Uterus (tissue), 4 donors: Measurements from ENCODE around the gene MAP7D3. TPM values are rescaled to one million over a fixed set of nuclear protein-coding genes. Genes with fewer than 3 reads are reported as not detected.

ENCODE experiments used
- DNase-seq, 2 donors: peaks; one replicate each; pipeline ENCODE4 v3.0.0-alpha.2; 2019 to 2020
- H3K27ac ChIP-seq, 2 donors: fragments of 200-600 bp; sonication (generic); 1 replicate in 1 of 2; 2 replicates in 1 of 2; pipeline ENCODE4 v1.5.1; 2016 to 2018
- H3K27me3 ChIP-seq, 2 donors: fragments of 200-600 bp; sonication (generic); one replicate each; pipeline ENCODE4 v1.5.1; 2018 to 2019; ENCODE audit warnings: control low read depth in 1 of 2
- H3K36me3 ChIP-seq, 2 donors: fragments of 200-600 bp; sonication (generic); one replicate each; pipeline ENCODE4 v1.5.1; 2019; ENCODE audit warnings: control low read depth in 1 of 2
- H3K4me1 ChIP-seq, 2 donors: fragments of 200-600 bp; sonication (generic); one replicate each; pipeline ENCODE4 v1.5.1; 2018 to 2019; ENCODE audit warnings: control low read depth in 1 of 2
- H3K4me3 ChIP-seq, 2 donors: fragments of 200-600 bp; sonication (generic); 1 replicate in 1 of 2; 2 replicates in 1 of 2; pipeline ENCODE4 v1.5.1; 2018 to 2019; ENCODE audit warnings: mild to moderate bottlenecking in 1 of 2
- H3K9me3 ChIP-seq, 2 donors: fragments of 200-600 bp; sonication (generic); one replicate each; pipeline ENCODE4 v1.5.1; 2019; ENCODE audit warnings: control low read depth in 1 of 2
- CTCF ChIP-seq, 4 experiments: fragments of 200-600 bp in 2 of 4; fragments of 450-650 bp in 2 of 4; sonication (generic) in 2 of 4; IDR thresholded peaks; one replicate each; pipeline ENCODE4 v1.5.1; 2016 to 2019; ENCODE audit warnings: antibody characterized with exemption in 4 of 4, mild to moderate bottlenecking in 2 of 4, moderate library complexity in 1 of 4
- POLR2A ChIP-seq, 2 donors: fragments of 450-650 bp; IDR thresholded peaks; one replicate each; pipeline ENCODE4 v1.6.1; 2016; ENCODE audit warnings: antibody characterized with exemption in 2 of 2, mild to moderate bottlenecking in 1 of 2, moderate library complexity in 1 of 2
- intact Hi-C: fragments of 100-400 bp; cut with DNase I; formaldehyde crosslinking; loops from one replicate; pipeline ENCODE4 v1.15.1; 2023; ENCODE audit warnings: low total_unique reads
- total RNA-seq, 4 donors: library from RNA; depleted of rRNA in 3 of 4; stranded (reverse); fragments of >200 nt in 3 of 4; gene quantifications; one replicate each; pipeline versions ENCODE4 v1.1.0 to v1.2.4, GENCODE V29; 2014 to 2023
- donor health status: DM: yes; HTN: yes; CAD: no.

MAP7D3 gene
- total RNA-seq, 4 donors from 2014 or later: 13.8 to 28.5 (median 20.4) TPM

GRCh38 chrX:136198678-136199243, 52.4 kb downstream of the MAP7D3 start:
- Histone ChIP-seq H3K9me3 (no peaks in the 10 kb centered on the region), H3K27ac (peak overlapping the region; percentile 81 to 87), H3K4me3 (peak overlapping the region in 1 of 2 donors; percentile 0), H3K27me3 (no peaks in the 10 kb centered on the region), H3K36me3 (no peaks in the 10 kb centered on the region), H3K4me1 (peaks cover 0 to 7% of the 10 kb centered on the region in 2 donors)
- intact Hi-C loops: no loop called here
- DNase-seq: no peak
- TF ChIP-seq CTCF (IDR thresholded peaks at IDR 0.05): no peak

GRCh38 chrX:136198010-136198409, 53.2 kb downstream of the MAP7D3 start:
- intact Hi-C loops: no loop called here
- Histone ChIP-seq H3K4me1 (peaks cover 0 to 7% of the 10 kb centered on the region in 2 donors), H3K27ac (peak overlapping the region; percentile 81 to 87), H3K4me3 (peak overlapping the region in 1 of 2 donors; percentile 0), H3K9me3 (no peaks in the 10 kb centered on the region), H3K36me3 (no peaks in the 10 kb centered on the region), H3K27me3 (no peaks in the 10 kb centered on the region)
- DNase-seq: no peak
- TF ChIP-seq CTCF (IDR thresholded peaks at IDR 0.05) (no peak), POLR2A (IDR thresholded peaks at IDR 0.05) (no peak)

GRCh38 chrX:136196691-136197155, 54.5 kb downstream of the MAP7D3 start:
- TF ChIP-seq CTCF (IDR thresholded peaks at IDR 0.05): no peak
- no peak for TF ChIP-seq POLR2A (IDR thresholded peaks at IDR 0.05)
- intact Hi-C loops: no loop called here
- H3K27ac ChIP-seq: peak overlapping the region; percentile 81 to 87
- peaks cover 2 to 7% of the 10 kb centered on the region in 2 donors for H3K4me1 ChIP-seq
- H3K4me3 ChIP-seq: no peak overlapping the region
- H3K27me3 ChIP-seq: no peaks in the 10 kb centered on the region
- no peaks in the 10 kb centered on the region for H3K9me3 ChIP-seq
- DNase-seq: no peak
- no peaks in the 10 kb centered on the region for H3K36me3 ChIP-seq

- DNase-seq: no peak
- Histone ChIP-seq H3K36me3 (no peaks in the 10 kb centered on the region), H3K27ac (peak overlapping the region; percentile 81 to 87), H3K27me3 (no peaks in the 10 kb centered on the region), H3K9me3 (no peaks in the 10 kb centered on the region), H3K4me1 (peaks cover 3 to 7% of the 10 kb centered on the region in 2 donors), H3K4me3 (no peak overlapping the region)
- TF ChIP-seq CTCF (IDR thresholded peaks at IDR 0.05) (no peak), POLR2A (IDR thresholded peaks at IDR 0.05) (no peak)
- intact Hi-C loops: no loop called here
Measured at GRCh38 chrX:136195247-136195646, 56.0 kb downstream of the MAP7D3 start.

GRCh38 chrX:136194536-136194935, 56.7 kb downstream of the MAP7D3 start:
- no peak overlapping the region for H3K4me3 ChIP-seq
- intact Hi-C loops: no loop called here
- H3K27me3 ChIP-seq: no peaks in the 10 kb centered on the region
- DNase-seq: no peak
- H3K36me3 ChIP-seq: no peaks in the 10 kb centered on the region
- H3K4me1 ChIP-seq: peaks cover 3 to 7% of the 10 kb centered on the region in 2 donors
- H3K27ac ChIP-seq: peak overlapping the region; percentile 81 to 87
- H3K9me3 ChIP-seq: no peaks in the 10 kb centered on the region
- no peak for TF ChIP-seq CTCF (IDR thresholded peaks at IDR 0.05)
- TF ChIP-seq POLR2A (IDR thresholded peaks at IDR 0.05): no peak
